WTC11 (cell line): Measurements from ENCODE around the gene PRKAR1B.

ENCODE experiments used
- CTCF ChIP-seq: fragments of 200-600 bp; IDR thresholded peaks from 2 replicates; pipeline ENCODE4 v1.8.0; 2022; ENCODE audit warnings: antibody characterized with exemption
- ESRRA ChIP-seq: sonication (generic); formaldehyde crosslinking; IDR thresholded peaks from 2 replicates; pipeline ENCODE4 v1.8.1; 2022; ENCODE audit warnings: mild to moderate bottlenecking, missing genetic modification reagents, borderline replicate concordance
- FOXK1 ChIP-seq: sonication (generic); formaldehyde crosslinking; IDR thresholded peaks from 2 replicates; pipeline ENCODE4 v1.8.0; 2022; ENCODE audit warnings: mild to moderate bottlenecking, moderate library complexity, missing genetic modification reagents
- JAZF1 ChIP-seq: fragments of 250-450 bp; sonication (Bioruptor Pico); IDR thresholded peaks from 2 replicates; pipeline ENCODE4 v1.9.0; 2021; ENCODE audit warnings: moderate library complexity, mild to moderate bottlenecking, inconsistent platforms
- NR1H2 ChIP-seq: sonication (generic); formaldehyde crosslinking; IDR thresholded peaks from 2 replicates; pipeline ENCODE4 v1.9.0; 2021; ENCODE audit warnings: mild to moderate bottlenecking, moderate library complexity, missing genetic modification reagents
- USF2 ChIP-seq: sonication (generic); formaldehyde crosslinking; IDR thresholded peaks from 2 replicates; pipeline ENCODE4 v1.8.1; 2023; ENCODE audit warnings: mild to moderate bottlenecking, missing genetic modification reagents, moderate library complexity
- TF ChIP-seq, protein P1 (sequence below): fragments of 250-450 bp; sonication (Bioruptor Pico); IDR thresholded peaks from 2 replicates; pipeline ENCODE4 v1.9.0; 2021; ENCODE audit warnings: mild to moderate bottlenecking

- TF ChIP-seq ESRRA (CRISPR knock-in tag) (no peak), CTCF (no peak), USF2 (no peak), FOXK1 (CRISPR knock-in tag) (no peak), NR1H2 (no peak), JAZF1 (no peak)
- TF ChIP-seq, protein P1, sequence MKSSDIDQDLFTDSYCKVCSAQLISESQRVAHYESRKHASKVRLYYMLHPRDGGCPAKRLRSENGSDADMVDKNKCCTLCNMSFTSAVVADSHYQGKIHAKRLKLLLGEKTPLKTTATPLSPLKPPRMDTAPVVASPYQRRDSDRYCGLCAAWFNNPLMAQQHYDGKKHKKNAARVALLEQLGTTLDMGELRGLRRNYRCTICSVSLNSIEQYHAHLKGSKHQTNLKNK (CRISPR knock-in tag), result no peak
Observed at GRCh38 chr7:772005-772294, 44.9 kb upstream of the PRKAR1B start.
